Fibroblast of pulmonary artery (primary cell): ENCODE results near the gene GANC.
A peak's percentile ranks its signal among the peaks of the same experiment; 100 is the strongest.

Source experiments
- DNase-seq: peaks from one replicate; pipeline ENCODE4 v3.0.0-alpha.2; 2010; ENCODE audit warnings: low read depth
- H3K4me3 ChIP-seq: replicated peaks from 2 replicates; pipeline ENCODE4 v1.5.1; 2011; ENCODE audit warnings: low read depth, mild to moderate bottlenecking, control low read depth, low read length, moderate library complexity
- TF ChIP-seq, protein P1 (sequence below): IDR thresholded peaks from 2 replicates; pipeline ENCODE4 v1.5.1; 2011; ENCODE audit warnings: mild to moderate bottlenecking, control low read depth, low read length, inconsistent platforms; ENCODE audit errors: missing control alignments

The GANC gene

DNA sequence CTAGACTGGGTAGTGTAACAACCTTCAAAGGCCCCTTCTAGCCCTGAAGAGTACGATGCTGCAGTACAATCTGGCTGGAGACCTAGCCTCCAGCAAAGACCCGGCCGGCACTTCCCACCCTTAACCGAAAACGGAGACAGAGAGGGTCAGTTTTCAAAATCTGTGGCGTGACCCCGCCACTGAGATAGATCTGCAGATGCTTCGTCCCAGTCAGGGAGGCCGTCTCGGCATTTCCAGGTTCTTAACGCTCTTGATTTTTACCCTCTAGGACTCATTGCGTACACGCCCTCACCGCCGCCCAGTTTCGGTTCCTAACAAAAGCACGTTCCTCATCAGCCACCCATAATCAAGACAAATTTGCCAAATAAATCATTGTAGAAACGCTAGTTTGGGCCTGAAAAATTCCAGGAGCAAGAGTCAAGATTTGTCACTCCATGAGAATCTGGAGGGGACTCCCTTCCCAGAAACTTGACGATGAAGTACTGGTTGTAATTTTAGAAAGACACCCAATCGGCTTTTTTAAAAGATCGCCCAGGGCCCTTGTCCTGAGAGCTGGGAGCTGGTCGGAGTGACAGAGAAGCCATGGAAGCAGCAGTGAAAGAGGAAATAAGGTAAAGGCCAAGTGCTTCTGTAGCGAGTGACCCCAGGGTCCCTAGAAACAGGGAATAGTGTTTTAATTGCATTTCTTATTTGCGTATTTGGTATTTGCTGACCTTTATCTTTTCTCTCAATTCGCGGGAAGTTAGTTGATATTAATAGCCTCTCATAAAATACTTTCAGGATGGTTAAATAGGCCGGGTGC, 1.1 kb downstream of the GANC start:
- peak overlapping the region; percentile 96 for H3K4me3 ChIP-seq
- TF ChIP-seq, protein P1, sequence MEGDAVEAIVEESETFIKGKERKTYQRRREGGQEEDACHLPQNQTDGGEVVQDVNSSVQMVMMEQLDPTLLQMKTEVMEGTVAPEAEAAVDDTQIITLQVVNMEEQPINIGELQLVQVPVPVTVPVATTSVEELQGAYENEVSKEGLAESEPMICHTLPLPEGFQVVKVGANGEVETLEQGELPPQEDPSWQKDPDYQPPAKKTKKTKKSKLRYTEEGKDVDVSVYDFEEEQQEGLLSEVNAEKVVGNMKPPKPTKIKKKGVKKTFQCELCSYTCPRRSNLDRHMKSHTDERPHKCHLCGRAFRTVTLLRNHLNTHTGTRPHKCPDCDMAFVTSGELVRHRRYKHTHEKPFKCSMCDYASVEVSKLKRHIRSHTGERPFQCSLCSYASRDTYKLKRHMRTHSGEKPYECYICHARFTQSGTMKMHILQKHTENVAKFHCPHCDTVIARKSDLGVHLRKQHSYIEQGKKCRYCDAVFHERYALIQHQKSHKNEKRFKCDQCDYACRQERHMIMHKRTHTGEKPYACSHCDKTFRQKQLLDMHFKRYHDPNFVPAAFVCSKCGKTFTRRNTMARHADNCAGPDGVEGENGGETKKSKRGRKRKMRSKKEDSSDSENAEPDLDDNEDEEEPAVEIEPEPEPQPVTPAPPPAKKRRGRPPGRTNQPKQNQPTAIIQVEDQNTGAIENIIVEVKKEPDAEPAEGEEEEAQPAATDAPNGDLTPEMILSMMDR, result no peak
- DNase-seq, result peak; percentile 59

DNA sequence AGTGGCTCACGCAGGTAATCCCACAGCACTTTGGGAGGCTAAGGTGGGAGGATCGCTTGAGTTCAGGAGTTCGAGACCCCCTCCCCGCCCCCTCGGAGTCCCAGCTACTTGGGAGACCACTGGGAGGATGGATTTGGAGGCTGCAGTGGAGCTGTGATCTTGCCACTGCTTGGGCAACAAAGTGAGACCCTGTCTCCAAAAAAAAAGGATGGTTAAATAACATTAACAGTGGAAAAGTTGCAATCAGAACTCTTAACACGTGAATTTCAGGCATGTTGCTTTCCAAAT, 1.6 kb downstream of the GANC start:
- DNase-seq, result no peak
- peak overlapping the region; percentile 96 for H3K4me3 ChIP-seq
- TF ChIP-seq, protein P1, result no peak

DNA sequence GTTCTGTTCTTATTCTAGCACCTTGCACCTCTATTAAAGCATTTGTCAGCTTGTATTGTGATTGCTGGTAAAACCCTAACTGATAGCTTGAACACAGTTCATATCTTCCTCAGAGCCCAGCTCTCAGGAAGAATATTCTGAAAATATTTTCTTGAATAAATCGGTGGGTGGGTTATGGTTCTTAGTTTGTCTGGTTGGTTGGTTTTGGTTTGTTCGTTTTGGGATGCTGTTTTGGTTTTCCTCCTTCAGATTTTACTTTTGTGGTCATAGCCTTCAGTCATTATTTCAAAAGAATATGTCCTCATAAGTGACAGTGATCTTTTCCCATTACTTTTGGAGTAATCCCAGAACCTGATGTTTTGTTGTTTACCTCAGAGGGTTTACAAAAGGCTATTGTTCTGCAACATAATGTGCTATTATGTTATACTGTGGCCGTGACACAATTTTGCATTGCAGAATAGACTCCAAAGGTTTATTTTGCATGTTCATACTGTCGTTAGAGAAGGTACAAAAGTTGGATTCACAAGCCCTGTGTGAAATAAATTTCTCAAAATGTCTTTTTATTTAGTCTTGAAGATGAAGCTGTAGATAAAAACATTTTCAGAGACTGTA, 2.9 kb downstream of the GANC start:
- TF ChIP-seq, protein P1, result no peak
- peak overlapping the region; percentile 1 for H3K4me3 ChIP-seq
- no peak for DNase-seq

DNA sequence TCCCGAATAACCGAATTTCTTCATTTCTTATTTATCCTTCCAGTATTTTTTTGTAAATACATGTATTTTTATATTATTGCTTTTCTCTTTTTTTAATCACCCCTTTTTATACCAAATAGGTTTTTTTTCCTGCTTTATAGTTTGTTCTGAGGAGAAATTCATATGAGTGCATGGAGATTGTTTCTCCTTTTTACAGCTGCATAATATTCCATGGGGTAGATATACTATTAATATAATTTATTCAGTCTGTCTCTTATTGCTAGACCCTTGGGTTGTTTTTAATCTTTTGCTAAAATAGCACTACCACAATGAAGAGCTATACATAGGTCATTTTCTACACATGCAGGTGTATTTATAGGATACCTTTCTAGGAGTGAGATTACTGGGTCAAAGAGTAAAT, 3.8 kb downstream of the GANC start:
- TF ChIP-seq, protein P1, result no peak
- no peak overlapping the region for H3K4me3 ChIP-seq
- DNase-seq, result no peak

DNA sequence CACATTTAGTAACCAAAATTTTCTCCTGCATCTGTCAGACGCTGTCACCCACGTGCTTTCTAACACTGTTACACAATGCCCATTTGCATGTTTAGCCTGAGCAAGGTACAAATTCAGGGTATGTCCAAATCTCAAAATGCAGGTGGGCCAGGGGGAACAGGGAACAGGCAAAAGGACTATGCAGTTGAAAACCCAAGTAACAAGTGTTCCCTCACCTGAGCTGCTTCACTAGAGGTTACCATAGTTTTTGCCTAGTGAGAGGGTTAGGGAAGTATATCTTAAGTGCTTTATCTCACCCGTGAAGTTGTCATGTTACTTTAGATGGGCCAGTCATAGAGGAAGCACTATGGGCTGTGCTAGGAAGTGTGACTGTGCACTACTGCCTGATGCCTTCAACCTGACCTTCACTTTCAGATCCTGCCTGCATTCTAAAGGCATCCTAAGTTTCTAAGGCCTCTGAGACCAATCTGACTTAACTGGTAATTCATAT, 6.3 kb downstream of the GANC start:
- no peak for DNase-seq

DNA sequence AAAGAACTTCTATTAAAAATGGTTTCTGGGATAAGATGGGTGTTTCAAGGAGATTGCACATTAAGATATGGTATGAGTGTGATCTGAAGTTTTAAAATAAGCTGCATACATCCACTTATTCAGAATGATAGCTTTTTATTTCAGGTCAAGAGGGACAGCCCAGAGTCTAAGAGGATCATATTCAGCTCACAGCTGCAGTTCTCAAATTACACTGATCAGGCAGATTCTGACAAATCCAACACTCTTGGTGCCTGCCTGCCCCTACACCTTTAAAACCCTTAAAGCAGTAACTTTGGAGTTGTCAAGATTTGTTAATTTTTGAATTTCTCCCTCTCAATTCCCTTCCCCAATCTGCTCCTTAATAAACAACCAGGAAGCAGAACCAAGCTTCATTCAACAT, 9.3 kb downstream of the GANC start:
- TF ChIP-seq, protein P1, result no peak
- H3K4me3 ChIP-seq, result no peak overlapping the region
- no peak for DNase-seq

More for the DNA sequence above, 6.3 kb downstream of the GANC start:
- H3K4me3 ChIP-seq, result no peak overlapping the region
- TF ChIP-seq, protein P1, result no peak
